GM21825 (cell line): ENCODE results near the gene SERPINB4.
"Not testable (repeated sequence)": the region's sequence is repeated elsewhere in the genome, so short reads cannot be mapped to it uniquely, and the experiment has no call there.

Experiments used
- ATAC-seq: cut with Tn5 transposase; IDR thresholded peaks from one replicate; pipeline ENCODE4 v1.9.1; 2021; ENCODE audit warnings: mild to moderate bottlenecking, moderate library complexity; ENCODE audit not compliant: unreplicated experiment

Gene SERPINB4

DNA sequence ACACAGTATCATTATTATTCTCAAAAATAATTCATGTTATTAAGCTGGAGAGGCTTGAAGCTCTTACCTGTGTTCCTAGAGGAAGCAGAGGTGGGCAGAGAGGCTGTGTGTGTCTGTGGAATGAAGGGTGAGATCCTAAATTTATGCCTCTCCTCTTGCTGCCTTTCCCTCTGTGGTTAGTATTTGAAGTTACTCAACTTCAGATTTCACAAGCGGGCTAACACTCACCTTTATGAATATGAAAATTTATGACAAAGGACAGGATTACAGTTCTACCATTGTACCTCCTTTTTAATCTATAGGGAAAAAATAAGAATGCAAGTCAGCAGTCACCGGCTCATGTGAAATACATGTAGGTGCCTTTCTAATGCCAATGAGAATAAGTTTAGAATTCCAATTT, at the start of gene SERPINB4:
SERPINB4 (minus strand) TSS at position 115 of the 400 bp plus-strand sequence. CDS start 679 bp downstream, outside the sequence.
- not testable (repeated sequence) for ATAC-seq

DNA sequence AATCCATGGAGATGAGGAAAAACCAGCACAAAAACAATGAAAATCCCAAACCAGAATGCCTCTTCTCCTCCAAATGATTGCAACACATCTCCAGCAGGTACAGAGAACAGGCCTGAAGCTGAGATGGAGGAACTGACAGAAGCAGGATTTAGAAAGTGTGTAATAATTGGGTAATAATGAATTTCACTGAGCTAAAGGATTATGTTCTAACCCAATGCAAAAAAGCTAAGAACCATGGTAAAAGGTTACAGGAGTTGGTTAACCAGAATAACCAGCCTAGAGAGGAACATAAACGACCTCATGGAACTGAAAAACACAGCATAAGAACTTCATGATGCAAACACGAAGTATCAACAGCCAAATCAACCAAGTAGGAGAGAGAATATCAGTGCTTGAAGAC, 45.0 kb upstream of the SERPINB4 start:
- no peak for ATAC-seq

DNA sequence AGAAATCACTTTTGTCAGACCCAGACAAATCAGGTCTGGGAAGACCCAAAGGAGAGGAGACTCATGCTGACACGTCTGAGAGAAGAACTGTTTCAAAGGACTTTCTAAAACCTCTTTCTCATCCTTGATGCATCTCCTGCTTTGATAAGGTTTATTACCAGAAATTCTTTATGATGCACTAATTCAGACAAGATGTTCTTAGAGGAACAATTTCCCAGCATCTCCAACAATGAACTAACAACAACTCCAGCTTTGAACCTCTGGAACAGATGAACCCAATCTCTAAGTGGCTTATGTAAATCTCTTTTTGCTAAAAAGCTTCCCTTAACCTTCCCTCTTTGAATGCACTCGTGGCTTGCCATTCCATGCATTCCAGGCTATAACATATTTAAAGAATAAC, 42.8 kb upstream of the SERPINB4 start:
- no peak for ATAC-seq

DNA sequence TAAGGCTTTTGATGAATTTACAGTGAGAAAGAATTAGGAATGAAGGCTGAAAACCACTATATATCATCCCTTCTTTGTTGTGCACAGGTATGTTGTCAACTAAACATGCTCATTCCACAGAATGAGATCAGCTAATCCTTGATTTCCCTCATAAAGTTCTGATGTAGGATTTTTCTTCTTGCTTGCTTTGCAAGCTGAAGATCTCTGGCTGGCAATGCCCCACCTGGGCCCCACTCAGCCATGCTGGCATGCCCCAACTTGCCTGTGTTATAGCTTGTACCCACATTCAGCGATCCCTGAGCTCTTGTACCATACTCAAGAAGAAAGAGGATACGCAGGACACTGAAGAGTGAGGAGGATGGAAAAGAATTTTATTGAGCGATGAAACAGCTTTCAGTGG, 40.7 kb upstream of the SERPINB4 start:
- ATAC-seq: no peak

DNA sequence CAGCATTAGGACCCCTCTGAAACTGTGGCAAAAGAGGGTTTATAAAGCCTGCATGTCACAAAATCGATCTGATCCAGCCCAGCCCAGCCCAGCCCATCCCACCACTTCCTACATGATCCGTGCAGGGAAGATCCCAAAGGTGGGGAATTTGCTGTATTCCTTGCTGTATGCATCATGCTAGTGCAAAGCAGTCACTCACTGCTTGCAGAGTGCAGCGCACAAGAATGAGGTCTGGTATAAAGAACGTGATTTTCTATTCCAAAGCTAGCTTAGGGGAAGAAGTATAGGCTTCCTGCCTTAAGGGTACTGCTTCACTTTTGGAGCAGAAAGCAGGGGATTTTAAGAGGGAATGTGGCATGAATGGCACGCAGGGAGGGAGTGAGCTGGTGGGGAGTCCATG, 39.8 kb upstream of the SERPINB4 start:
- no peak for ATAC-seq

DNA sequence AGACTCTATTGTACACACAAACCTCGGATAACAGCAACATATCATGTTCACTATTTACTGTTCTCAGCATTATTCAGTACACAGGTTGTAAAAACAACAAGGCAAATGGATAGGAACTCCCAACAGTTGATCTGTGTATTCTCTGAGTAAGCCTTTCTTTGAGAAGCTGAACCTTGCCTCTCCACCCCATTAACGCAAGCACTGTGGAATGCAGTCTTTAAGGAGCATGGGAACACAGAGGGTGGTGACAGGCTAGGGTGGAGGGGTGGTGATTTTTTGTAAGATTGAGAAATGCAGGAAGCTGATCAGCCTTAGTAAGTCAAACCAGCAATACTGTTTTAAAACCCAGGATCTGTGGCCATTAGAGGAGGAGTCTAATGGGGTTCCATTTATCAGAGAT, 39.1 kb upstream of the SERPINB4 start:
- no peak for ATAC-seq

DNA sequence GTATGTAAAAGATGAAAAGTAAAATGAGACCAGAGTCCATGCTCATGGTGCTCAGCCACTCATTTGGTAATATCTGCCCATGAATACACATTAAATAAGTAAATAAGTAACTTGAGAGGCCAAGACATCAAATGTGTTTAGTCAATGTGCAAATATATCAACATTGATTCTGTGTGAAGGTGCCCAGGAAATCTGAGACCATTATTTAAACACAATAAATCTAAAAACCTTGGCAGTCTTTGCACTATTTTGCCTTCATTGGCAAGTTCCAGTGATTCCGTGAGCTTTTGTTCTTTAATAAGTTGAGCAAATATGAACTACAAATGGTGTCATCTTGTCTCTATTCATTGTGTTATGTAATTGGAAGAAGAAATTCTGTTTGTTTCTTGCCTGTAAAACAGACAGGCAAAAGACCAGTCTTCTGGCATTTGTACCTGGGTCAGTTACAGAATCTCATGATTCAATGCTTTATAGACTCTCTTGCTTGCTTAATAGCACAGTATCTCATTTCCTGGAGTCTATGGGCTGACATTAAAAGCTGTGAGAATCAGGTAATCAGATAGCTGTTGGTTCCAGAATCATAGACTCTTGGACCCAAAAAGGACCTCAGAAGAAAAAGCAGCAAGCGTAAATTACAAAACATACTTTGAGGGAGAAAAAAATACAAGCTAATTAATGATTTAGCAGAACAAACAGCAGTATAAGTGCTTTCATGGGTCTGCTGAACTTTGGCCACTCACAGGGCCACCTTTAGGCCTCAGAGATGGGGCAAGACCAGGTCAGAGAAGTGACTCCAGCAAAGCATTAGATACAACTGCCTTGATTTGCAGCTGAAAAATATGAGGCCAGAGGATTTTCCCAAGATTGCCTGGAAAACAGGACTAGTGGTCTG, 37.6 kb upstream of the SERPINB4 start:
- no peak for ATAC-seq

DNA sequence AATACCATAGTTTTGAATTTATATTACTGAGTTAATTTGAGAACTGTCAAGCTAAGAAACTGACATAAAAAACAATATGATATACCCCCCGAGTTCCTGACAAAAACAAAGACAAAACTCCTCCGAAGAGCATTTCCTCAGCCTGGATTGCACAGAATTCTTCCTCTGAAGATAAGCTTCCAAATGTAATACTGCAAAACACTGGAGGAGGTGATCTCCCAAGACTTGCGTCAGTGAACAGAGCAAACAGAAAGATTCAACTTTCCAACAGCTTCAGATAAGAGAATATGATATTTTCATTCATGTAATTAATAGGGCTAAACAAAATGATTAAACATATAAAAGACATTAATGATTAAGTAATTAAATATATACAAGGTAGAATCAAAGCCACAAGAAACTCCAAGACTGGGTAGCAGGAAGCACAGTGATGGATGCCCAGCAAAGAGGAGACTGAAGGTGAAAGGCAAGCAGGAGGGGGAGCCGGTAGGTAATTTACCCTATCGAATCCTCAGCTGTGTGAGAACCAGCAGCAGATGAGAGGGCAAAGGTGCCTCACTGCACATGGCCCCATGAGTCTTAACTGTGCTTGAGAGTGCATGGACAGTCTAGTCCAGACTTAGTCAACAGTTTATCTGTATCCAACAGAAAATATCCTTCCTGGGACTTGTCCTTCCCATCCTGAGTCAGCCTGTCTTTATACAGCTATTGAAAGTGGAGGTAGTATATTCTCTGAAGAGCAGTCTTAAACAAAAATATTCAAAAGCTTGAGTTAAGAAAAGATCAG, 36.0 kb upstream of the SERPINB4 start:
- no peak for ATAC-seq

DNA sequence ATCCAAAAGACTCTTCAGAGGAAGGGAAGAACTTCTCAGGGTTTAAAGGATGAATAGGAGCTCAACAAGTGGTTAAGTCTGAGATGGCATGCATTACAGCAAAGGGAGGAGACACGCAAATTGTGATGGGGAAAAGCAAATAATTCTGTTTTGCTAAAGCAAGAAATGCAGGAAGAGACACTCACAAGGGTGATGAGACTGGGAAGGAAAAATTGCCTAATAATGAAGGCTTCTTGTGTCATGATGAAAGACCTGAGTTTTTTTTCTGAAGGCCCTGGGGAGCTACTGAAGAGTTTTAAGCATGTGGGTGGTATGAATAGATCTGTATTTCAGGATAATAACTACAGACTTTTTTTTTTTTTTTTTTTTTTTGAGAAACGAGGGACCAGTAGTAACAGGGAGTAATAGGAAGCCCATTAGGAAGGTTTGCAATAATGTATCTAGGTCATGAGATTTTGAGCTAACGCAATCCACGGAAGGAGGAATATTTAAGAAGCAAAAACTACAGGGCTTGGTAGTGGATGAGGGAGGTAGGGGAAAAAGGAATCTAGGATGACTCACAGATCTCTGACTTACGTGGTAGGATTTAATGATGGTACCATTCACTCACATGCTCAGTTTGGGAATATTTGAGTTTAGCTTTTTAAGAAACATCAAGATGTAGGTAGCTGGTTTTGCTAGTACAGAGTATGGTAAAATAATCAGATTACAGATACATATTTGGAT, 33.6 kb upstream of the SERPINB4 start:
- ATAC-seq: no peak

DNA sequence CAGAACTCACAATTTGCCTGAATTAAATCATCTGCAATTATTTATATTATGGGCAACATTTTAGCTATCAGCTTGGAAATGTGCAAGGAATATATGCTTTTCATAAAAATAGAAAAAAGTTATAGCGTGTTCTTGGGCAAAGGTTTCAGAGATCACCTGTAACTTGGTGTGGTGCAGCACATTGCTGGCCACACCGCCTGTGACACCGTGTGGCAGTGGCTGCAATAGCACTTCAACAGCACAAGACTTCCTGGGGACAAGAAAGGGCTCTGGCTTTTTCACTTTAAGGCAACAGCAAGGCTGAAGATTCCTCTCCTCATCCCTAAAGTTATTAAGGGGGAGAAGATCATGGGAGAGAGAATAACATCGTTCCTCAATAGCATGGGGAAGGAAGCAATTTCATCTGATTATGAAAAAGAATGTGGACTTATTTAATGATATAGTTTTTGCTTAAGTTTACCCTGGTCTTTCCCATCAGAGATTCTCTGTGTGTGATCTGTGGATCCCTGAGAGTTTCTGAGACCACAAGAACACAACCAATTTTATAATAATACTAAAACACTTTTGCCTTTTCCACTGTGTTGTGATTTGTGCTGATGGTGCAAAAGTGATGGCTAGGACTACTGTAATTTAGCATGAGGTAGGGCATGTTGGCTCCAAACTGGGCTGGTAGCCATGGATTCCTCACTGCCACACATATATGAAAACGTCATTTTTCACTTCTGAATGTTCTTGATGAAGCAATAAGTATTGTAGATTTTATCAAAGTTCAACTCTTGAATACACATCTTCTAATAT, 32.7 kb upstream of the SERPINB4 start:
- no peak for ATAC-seq

DNA sequence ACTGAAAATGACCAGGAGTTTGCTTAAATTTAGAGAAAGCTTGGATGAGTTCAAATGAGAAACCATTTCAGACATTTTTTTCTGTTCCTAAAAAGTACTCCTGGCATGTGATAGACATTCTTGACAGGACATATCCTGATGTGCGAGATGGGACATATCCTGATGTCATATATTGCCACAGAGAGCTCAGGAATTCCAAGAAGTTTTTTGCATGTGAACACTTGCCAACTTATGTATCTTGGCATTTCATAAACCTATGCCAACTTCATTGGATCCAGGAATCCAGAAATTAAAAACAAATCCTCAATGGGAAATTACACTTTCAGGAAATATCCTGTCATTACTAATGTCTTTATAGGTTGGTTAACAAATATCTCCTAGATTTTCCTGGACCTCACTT, 20.5 kb upstream of the SERPINB4 start:
- ATAC-seq: no peak

DNA sequence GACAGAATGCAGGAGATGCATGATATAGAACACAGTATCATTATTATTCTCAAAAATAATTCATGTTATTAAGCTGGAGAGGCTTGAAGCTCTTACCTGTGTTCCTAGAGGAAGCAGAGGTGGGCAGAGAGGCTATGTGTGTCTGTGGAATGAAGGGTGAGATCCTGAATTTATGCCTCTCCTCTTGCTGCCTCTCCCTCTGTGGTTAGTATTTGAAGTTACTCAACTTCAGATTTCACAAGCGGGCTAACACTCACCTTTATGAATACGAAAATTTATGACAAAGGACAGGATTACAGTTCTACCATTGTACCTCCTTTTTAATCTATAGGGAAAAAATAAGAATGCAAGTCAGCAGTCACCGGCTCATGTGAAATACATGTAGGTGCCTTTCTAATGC, 17.7 kb upstream of the SERPINB4 start, which contains the start of gene SERPINB3:
SERPINB3 (minus strand) TSS at position 144 of the 400 bp plus-strand sequence. CDS start 677 bp downstream, outside the sequence.
- ATAC-seq: not testable (repeated sequence)

DNA sequence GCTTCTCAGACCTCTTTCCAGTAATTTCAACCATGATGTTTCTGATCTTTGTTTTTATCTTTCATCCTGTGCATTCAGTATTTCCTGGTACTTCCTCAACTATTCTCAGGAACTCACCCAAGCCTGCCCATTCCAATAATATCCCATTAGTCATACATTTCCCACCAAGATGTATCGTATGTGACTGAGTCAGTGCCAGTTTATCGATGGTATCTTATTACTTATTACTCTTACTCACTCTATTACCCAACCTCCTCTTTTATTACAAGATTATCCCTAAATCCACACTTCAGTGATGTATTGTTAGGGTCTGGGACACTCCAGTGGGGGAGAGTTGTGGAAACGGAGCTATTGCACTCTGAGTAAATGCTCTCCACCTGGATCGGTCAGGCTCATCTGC, 14.9 kb upstream of the SERPINB4 start:
- not testable (repeated sequence) for ATAC-seq

DNA sequence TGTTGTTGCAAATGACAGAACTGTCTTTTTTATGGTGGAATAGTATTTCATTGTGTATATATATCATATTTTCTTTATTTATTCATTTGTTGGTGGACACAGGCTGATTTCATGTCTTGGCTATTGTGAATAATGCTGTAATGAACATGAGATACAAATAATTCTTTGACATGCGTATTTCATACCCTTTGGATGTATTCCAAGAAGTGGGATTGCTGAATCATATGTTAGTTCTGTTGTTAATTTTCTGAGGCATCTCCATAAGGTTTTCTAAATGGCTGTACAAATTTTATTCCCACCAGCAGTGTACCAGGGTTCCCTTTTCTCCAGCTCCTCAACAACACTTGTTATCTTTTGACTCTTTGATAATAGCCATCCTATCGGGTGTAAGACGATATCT, 6.2 kb upstream of the SERPINB4 start:
- not testable (repeated sequence) for ATAC-seq

DNA sequence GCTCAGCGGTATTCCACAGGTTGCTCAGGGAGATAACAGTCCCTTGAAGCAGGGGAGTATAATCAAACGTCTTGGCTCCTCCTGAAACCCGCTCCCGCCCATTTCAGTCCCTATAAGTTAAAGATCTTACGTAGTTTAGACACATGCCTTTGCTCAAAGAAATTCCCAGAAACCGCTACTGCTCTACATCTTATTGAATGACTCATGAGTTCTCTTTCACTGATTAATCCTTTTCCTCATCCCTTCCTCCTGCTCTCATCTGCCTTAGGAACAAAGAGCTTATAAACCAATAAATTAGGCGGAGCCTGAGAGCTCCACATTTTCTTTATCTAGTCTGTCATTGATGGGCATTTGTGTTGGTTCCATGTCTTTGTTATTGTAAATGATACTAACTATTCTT, 4.2 kb upstream of the SERPINB4 start:
- no peak for ATAC-seq

DNA sequence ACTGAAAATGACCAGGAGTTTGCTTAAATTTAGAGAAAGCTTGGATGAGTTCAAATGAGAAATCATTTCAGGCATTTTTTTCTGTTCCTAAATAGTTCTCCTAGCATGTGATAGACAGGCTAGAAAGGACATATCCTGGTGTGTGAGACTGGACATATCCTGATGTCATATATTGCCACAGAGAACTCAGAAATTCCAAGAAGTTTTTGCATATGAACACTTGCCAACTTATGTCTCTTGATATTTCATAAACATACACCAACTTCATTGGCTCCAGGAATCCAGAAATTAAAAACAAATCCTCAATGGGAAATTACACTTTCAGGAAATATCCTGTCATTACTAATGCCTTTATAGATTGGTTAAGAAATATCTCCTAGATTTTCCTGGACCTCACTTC, 2.9 kb upstream of the SERPINB4 start:
- no peak for ATAC-seq

DNA sequence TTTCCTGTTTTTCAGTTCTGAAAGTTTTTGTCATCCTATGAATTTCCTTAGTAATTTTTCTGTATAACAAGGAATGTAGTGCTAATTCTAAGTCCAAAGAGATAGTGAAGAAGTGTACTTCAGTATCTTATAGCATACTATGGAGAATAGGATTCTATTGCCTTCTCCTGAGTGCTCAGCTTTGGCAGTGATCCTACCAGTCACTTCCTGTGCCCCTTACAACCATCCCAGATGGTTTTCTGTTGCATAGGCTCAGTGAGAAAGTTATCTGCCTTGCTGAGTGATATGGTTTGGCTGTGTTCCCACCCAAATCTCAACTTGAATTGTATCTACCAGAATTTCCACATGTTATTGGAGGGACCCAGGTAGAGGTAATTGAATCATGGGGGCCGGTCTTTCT, 638 bp upstream of the SERPINB4 start:
- ATAC-seq: not testable (repeated sequence)

DNA sequence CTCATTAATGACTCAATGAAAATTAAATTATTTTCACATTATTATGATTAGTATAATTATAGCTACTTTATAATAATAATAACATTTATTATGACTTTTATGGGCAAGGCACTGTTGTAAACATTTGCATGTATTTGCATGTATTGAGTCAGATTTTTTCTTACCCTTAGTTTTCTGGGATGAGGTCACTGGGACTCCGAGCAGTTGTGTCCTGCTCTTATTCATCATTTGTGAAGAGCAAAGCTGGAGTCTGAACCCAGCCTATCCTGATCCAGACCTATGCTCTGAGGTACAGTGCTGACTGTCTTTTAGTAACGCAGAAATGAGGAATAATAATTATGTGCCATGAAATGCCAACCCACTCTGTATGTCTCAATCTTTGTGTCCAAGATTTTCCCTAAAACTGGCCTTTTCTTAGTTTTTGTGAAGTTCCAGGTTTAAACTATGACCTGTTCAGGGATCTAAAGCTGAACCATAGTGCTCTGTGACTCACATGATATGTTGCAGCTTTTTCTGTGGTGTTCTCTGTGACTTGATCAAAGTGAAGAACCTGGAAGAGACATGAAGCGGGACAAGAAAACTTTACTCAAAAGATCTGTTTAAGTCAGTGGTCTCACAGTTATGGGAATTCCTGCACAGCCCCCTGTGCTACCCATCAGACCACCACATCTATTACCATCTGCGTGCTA, 1.2 kb downstream of the SERPINB4 start:
- not testable (repeated sequence) for ATAC-seq

DNA sequence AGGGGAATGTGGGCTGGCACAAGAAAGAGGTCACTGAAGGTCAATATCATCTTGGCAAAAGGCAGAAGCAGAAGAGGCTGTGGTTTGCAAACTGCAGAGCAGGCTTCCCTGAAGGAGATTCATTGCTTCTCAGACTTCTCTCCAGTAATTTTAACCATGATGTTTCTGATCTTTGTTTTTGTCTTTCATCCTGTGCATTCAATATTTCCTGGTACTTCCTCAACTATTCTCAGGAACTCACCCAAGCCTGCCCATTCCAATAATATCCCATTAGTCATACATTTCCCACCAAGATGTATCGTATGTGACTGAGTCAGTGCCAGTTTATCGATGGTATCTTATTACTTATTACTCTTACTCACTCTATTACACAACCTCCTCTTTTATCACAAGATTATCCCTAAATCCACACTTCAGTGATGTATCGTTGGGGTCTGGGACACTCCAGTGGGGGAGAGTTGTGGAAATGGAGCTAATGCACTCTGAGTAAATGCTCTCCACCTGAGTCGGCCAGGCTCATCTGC, 2.8 kb downstream of the SERPINB4 start:
- ATAC-seq: not testable (repeated sequence)
